B cell (primary cell): ENCODE data around the gene GNG7.
A peak's percentile ranks its signal among the peaks of the same experiment; 100 is the strongest.

ENCODE experiments used
- EZH2 ChIP-seq: IDR thresholded peaks from 2 replicates; pipeline ENCODE4 v1.6.1; 2012; ENCODE audit warnings: borderline replicate concordance, low read depth, mild to moderate bottlenecking, moderate library complexity, low read length; ENCODE audit not compliant: insufficient read depth, poor library complexity, severe bottlenecking
- TF ChIP-seq, protein P1 (sequence below): fragments of 200-600 bp; IDR thresholded peaks from one replicate; pipeline ENCODE4 v1.8.0; 2022; ENCODE audit warnings: antibody characterized with exemption, mild to moderate bottlenecking

DNA sequence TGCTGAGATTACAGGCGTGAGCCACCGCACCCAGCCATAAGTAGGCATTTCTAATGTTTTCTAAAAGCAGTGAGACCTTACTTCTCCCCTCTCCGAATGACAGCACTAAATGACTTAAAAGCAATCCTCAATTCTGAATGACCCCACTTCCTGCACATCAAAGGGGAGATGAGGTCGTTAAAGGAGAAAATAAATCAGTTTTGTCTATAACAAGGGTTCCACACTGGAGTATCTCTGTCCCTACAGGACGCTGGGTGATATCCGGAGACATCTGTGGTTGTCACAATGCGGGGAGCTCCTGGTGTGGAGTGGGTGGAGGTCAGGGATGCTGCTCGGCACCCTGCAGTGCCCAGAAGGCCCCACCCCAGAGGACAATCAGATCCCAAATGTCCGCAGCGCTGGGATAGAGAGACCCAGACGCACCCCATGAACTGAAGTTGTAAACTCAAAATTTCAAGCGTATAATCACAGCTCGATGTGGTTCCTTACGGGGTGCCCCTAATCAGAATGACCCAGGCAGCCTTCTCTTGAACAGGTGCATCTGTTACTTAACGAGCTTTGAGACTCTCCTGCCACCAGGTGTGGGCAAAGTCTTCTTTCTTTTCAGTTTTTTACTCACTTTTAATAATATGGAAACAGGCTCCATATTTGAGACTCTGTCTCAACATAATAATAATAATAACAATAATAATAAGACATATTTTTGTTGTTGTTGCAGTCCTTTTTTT is 2.9 kb downstream of the GNG7 start:
- no peak for TF ChIP-seq EZH2
- TF ChIP-seq, protein P1, sequence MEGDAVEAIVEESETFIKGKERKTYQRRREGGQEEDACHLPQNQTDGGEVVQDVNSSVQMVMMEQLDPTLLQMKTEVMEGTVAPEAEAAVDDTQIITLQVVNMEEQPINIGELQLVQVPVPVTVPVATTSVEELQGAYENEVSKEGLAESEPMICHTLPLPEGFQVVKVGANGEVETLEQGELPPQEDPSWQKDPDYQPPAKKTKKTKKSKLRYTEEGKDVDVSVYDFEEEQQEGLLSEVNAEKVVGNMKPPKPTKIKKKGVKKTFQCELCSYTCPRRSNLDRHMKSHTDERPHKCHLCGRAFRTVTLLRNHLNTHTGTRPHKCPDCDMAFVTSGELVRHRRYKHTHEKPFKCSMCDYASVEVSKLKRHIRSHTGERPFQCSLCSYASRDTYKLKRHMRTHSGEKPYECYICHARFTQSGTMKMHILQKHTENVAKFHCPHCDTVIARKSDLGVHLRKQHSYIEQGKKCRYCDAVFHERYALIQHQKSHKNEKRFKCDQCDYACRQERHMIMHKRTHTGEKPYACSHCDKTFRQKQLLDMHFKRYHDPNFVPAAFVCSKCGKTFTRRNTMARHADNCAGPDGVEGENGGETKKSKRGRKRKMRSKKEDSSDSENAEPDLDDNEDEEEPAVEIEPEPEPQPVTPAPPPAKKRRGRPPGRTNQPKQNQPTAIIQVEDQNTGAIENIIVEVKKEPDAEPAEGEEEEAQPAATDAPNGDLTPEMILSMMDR: peak; percentile 10
